Endothelial cell (in vitro differentiated cells): ENCODE measurements around the gene WNT9A. TPM values are rescaled to one million over a fixed set of nuclear protein-coding genes. Genes with fewer than 3 reads are reported as not detected.

Source experiments
- DNase-seq: peaks from one replicate; pipeline ENCODE4 v3.0.0; 2021; ENCODE audit warnings: low spot score
- H3K27ac Mint-ChIP-seq: one replicate; pipeline ENCODE4 v1.8.0; 2021; ENCODE audit warnings: mixed read lengths, inconsistent platforms; ENCODE audit not compliant: unreplicated experiment
- H3K27me3 Mint-ChIP-seq: one replicate; pipeline ENCODE4 v1.8.0; 2021; ENCODE audit warnings: mild to moderate bottlenecking, moderate library complexity, mixed read lengths, inconsistent platforms; ENCODE audit not compliant: unreplicated experiment
- H3K36me3 Mint-ChIP-seq: one replicate; pipeline ENCODE4 v1.8.0; 2021; ENCODE audit warnings: mild to moderate bottlenecking, low read depth, mixed read lengths, inconsistent platforms; ENCODE audit not compliant: unreplicated experiment
- H3K4me1 Mint-ChIP-seq: one replicate; pipeline ENCODE4 v1.8.0; 2021; ENCODE audit warnings: mild to moderate bottlenecking, mixed read lengths, inconsistent platforms; ENCODE audit not compliant: unreplicated experiment
- H3K4me3 Mint-ChIP-seq: one replicate; pipeline ENCODE4 v1.8.0; 2021; ENCODE audit warnings: mild to moderate bottlenecking, mixed read lengths, inconsistent platforms; ENCODE audit not compliant: unreplicated experiment
- H3K9me3 Mint-ChIP-seq: one replicate; pipeline ENCODE4 v1.8.0; 2021; ENCODE audit warnings: mixed read lengths, inconsistent platforms; ENCODE audit not compliant: unreplicated experiment
- total RNA-seq: library from RNA; stranded (reverse); fragmentation: NEBNext Ultra II Directional; extraction: Animal tissue kit (Norgen Biotek cat#: 25700); gene quantifications from one replicate; pipeline ENCODE4 v1.2.1, GENCODE V29; 2021; ENCODE audit not compliant: unreplicated experiment
- TF ChIP-seq, protein P1 (sequence below): fragments of 200-600 bp; sonication (generic); IDR thresholded peaks from one replicate; pipeline ENCODE4 v1.5.0; 2021; ENCODE audit warnings: antibody characterized with exemption; ENCODE audit not compliant: unreplicated experiment

Gene WNT9A
- total RNA-seq, 1 donor from 2014 or later = 1.0 TPM

DNA sequence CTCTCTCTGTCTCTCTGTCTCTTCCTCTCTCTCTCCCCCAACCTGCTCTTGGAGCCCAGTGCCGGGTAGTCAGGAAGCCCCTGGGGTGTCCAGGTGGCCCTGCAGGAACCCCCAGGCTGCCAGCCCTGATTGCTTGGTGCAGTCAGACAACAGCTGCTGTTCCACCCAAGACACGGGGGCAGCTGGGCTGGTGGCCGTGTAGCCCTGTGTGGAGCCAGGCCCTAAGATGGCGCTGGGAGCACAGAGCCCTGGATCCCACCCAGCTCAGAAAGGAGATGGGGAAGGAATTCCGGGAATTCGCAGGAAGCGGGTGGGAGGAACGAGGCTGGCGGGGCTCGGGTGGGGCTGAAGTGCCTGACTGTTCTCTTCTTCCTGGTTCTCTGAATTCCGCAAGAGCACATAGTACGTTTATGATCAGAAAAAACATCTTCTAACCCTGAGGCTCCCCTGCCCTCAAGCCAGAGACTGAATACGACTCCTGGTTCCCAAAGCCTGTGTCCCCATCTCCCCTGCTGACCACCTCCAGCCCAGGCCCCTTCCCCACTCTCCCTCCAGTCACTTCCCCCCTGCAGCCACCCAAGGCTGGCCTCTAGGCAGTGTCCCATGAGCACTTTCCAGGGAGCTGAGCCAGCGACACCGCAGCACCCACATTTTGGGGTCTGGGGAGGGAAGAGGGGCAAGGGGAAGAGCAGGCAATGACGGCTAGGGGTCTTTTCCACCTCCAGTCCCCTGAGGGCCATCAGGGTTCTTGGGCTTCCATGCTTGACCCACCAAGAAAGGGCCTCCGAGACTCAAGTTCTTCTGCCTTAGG, 55.0 kb downstream of the WNT9A start:
- H3K27ac Mint-ChIP-seq = no peak overlapping the region
- peak; percentile 17 for DNase-seq
- TF ChIP-seq, protein P1, sequence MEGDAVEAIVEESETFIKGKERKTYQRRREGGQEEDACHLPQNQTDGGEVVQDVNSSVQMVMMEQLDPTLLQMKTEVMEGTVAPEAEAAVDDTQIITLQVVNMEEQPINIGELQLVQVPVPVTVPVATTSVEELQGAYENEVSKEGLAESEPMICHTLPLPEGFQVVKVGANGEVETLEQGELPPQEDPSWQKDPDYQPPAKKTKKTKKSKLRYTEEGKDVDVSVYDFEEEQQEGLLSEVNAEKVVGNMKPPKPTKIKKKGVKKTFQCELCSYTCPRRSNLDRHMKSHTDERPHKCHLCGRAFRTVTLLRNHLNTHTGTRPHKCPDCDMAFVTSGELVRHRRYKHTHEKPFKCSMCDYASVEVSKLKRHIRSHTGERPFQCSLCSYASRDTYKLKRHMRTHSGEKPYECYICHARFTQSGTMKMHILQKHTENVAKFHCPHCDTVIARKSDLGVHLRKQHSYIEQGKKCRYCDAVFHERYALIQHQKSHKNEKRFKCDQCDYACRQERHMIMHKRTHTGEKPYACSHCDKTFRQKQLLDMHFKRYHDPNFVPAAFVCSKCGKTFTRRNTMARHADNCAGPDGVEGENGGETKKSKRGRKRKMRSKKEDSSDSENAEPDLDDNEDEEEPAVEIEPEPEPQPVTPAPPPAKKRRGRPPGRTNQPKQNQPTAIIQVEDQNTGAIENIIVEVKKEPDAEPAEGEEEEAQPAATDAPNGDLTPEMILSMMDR = no peak
- no peaks in the 10 kb centered on the region for H3K4me1 Mint-ChIP-seq
- H3K36me3 Mint-ChIP-seq = peaks cover under 1% of the 10 kb centered on the region
- H3K27me3 Mint-ChIP-seq = peaks cover 12% of the 10 kb centered on the region
- H3K9me3 Mint-ChIP-seq = no peaks in the 10 kb centered on the region
- H3K4me3 Mint-ChIP-seq = no peak overlapping the region

DNA sequence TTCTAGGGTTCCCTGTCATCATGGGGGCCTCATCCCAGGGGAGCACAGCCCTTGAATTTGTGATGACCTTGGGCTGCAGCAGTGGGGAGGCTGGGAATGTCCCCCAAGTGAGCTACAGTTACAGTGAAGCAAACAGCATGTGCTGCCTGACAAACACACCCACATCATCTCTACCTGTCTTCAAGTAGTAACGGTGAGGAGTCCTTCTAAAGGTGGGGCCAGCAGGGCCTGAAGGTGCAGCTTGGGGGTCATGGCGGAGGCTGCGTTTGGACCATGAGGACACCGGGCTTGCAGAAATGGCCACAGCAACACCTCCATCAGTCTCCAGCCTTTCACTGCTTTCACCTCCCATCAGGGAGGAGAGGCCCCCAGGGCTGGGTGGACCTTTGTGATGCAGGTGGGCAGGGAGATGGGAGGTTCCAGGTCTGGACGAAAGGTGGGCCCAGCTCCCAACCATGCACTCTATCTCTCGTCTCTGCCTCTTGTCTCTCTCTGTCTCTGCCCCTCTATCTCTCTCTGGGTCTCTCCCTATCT, 55.7 kb downstream of the WNT9A start:
- TF ChIP-seq, protein P1 = no peak
- DNase-seq = no peak
- Mint-ChIP-seq H3K27me3 (peaks cover 11% of the 10 kb centered on the region), H3K4me1 (no peaks in the 10 kb centered on the region), H3K36me3 (no peaks in the 10 kb centered on the region), H3K4me3 (no peak overlapping the region), H3K9me3 (no peaks in the 10 kb centered on the region), H3K27ac (no peak overlapping the region)

DNA sequence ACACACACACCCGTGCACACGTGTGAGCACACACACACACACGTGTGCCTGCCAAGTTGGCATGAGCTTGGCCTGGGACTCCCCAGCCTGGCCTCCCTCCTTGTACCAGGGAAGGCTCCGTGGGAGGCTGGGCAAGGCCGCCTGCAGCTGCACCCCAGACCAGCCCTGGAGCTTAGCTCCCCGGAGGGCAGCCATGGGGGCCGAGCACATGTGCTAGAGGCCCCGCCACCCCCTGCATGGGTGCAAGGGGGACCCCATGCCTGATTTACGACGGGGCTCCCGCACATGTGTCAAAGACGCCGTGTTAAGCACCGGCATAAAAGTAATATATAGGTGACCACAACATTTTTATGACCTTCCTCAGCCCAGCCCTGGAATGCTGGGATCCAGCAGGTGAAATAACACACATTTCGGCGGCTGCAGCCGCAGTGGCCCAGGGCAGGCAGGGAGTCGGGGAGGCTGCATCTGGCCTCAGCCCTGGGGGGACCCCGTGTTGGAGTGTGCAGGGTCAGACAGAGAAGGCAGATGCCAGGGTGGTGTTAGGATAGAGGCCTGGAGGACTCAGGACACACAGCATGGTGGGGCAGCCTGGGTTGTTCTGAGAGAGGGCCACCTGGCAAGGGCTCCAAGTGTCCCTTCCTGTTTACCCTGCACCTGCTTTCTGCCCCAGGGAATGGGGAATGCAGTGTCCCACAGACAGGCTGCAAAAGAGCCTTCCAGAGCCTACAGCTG, 56.3 kb downstream of the WNT9A start:
- H3K4me1 Mint-ChIP-seq = no peaks in the 10 kb centered on the region
- no peaks in the 10 kb centered on the region for H3K36me3 Mint-ChIP-seq
- H3K9me3 Mint-ChIP-seq = no peaks in the 10 kb centered on the region
- DNase-seq = no peak
- H3K4me3 Mint-ChIP-seq = no peak overlapping the region
- H3K27me3 Mint-ChIP-seq = peaks cover 11% of the 10 kb centered on the region
- no peak overlapping the region for H3K27ac Mint-ChIP-seq
- TF ChIP-seq, protein P1 = no peak

DNA sequence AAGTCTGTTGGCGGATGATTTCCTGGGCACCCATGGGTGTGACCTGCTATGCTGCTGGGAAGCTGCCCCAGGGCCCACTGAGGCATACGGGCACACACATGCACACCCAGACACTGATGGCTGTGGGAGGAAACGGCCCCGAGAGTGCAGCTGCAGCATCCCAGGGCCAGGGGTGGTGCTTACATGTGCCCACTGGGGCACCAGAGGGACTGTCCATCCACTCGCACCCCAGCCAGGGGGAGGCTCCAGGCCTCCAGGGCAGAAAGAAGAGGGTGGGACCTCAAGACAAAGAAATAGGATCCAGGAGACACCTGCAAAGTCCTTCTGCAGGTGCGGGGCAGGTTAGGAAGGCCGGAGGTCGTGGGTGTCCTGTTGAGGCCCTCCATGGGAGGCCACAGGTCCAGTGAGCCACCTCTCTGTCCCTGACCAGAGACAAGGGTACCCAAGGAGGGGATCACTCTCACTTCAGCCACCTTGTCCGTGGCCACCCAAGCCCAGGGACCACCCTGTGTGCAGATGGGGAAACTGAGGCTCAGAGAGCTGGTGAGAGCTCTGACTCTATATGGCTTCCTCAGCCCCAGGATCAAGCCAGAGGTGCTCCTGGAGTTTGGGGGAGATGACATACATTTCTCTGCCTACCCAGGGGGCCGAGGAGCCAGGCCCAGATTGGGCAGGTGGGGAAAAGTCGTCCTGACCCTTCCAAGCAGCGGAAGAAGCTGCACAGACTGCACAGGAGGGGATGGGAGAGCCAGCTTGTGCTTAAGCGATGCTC, 57.1 kb downstream of the WNT9A start:
- Mint-ChIP-seq H3K4me3 (no peak overlapping the region), H3K9me3 (no peaks in the 10 kb centered on the region), H3K27ac (no peak overlapping the region), H3K36me3 (no peaks in the 10 kb centered on the region), H3K27me3 (peaks cover 11% of the 10 kb centered on the region), H3K4me1 (no peaks in the 10 kb centered on the region)
- TF ChIP-seq, protein P1 = no peak
- DNase-seq = no peak
